Measurements from ENCODE around the gene ECHDC1.

Gene ECHDC1

DNA sequence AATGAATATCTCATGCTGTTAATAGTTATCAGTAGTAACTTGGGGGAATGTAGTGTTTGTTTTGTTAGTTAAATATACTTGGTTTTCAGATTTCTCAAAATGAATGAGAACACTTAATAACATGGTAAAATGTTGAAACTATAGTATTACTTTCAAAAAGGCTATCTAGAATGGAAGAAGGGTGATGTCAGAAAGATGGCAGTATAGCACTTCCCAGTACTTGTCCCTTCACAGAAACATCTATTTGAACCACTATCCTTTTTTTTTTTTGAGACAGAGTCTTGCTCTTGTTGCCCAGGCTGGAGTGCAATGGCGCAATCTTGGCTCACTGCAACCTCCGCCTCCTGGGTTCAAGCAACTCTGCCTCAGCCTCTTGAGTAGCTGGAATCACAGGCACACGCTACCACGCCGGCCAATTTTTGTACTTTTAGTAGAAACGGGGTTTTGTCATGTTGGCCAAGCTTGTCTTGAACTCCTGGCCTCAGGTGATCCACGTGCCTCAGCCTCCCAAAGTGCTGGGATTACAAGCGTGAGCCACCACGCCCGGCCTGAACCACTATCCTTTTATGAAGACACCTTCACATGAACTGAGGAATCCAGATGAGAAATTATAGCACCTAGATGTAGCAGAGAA is 4.7 kb upstream of the ECHDC1 start:
- TF ChIP-seq, protein P1, sequence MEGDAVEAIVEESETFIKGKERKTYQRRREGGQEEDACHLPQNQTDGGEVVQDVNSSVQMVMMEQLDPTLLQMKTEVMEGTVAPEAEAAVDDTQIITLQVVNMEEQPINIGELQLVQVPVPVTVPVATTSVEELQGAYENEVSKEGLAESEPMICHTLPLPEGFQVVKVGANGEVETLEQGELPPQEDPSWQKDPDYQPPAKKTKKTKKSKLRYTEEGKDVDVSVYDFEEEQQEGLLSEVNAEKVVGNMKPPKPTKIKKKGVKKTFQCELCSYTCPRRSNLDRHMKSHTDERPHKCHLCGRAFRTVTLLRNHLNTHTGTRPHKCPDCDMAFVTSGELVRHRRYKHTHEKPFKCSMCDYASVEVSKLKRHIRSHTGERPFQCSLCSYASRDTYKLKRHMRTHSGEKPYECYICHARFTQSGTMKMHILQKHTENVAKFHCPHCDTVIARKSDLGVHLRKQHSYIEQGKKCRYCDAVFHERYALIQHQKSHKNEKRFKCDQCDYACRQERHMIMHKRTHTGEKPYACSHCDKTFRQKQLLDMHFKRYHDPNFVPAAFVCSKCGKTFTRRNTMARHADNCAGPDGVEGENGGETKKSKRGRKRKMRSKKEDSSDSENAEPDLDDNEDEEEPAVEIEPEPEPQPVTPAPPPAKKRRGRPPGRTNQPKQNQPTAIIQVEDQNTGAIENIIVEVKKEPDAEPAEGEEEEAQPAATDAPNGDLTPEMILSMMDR (IDR thresholded peaks at IDR 0.05) = no peak

DNA sequence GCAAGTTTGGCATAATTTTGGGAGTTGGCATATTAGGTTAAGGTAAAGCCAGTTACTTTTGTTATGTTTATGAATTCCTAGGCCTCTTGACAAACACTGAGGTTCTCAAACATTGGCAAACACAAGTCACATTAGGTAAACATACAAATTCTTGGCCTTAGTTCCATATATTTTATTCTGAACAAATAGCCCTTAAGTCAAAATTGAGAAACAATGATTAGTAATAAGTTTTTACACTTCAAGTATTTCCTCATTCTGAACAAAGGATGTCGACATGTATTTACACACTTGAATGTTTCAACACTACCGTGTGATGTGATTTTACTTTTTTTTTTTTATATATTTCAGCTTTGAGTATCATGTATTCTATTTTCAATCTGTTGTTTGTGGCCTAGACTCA is 3.8 kb upstream of the ECHDC1 start:
- TF ChIP-seq, protein P1 (IDR thresholded peaks at IDR 0.05) = no peak

DNA sequence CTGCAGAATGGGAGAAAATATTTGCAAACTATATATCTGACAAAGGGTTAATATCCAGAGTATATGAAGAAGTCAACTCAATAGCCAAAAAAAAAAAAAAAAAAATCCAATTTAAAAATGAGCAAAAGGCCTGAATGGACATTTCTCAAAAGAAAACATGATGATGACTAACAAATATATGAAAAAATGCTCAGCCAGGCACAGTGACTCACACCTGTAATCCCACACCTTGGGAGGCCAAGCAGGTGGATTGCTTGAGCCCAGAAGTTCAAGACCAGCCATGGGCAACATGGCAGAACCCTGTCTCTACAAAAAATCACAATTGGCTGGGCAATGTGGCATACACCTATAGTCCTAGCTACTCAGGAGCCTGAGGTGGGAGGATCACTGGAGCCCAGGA is 2.1 kb upstream of the ECHDC1 start:
- TF ChIP-seq, protein P1 (IDR thresholded peaks at IDR 0.05) = no peak

DNA sequence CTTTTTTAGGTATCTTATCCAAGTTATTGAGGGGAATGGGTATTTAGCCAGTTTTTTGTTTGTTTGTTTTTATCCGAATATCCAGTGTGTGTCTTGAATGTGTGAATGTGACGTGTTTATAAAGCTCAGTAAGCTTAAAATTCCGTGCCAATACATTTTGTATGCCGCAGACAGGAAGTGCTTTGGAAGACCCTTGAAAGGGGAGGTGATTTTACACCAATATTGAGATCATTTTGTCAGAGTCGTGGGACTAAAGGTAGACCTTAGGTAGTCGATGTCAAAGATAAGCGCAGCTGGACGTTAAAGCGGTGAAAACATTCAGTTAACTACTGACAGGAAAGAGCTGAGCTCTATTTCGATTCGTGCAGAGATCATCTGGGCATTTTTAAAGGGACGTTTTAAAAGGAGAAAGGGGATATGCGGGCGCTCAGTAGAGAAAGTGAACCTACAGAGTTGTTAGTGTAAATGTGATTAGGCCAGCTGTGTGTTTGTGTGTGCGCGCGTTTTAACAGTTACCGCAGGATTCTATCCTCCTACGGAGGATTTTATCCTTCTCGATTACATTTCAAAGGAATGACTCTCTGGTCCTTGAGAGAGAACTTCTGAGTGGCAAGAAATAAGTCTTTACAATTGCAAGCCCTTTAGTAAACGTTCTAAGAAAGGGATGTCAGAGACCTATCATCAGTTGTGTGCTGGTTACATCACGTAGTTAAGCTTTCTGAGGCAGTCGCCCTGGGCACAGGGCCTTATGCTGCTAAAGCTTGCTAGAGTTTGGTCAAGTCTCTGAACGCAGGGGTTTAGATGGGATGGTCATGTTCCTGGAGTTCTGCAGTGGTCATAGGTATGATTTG is 625 bp upstream of the ECHDC1 start:
- TF ChIP-seq, protein P1 (IDR thresholded peaks at IDR 0.05) = no peak

DNA sequence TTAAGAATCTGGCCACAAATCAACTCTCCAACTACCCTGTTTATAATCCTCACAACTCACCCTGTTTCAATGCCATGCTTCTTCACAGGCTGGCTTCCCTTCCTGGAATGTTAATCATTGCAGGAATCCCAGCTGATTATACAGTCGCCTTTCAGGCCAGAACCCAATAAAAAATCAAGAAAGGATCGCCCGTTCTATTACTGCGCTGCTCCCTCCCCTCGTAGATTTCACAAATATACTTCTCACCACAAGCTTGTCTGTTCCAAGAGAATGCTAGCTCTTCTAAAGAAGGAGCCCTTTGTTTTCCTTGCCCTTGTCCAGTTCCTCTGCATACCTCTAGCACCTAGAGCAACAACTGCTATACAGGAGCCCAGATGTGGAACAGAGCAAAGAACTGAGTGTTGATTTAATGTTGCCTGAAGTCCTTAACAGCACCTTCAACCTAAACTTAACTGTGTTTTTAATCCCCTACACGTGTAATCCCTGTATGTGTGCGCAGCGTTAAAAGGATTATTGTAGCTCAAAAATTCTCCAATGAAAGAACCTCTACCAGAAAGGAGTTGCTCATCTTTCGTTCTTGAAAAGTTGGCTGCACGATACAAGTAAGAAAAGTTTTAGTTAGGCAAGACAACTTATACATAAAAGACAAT is 988 bp downstream of the ECHDC1 start:
- TF ChIP-seq, protein P1 (IDR thresholded peaks at IDR 0.05) = no peak

DNA sequence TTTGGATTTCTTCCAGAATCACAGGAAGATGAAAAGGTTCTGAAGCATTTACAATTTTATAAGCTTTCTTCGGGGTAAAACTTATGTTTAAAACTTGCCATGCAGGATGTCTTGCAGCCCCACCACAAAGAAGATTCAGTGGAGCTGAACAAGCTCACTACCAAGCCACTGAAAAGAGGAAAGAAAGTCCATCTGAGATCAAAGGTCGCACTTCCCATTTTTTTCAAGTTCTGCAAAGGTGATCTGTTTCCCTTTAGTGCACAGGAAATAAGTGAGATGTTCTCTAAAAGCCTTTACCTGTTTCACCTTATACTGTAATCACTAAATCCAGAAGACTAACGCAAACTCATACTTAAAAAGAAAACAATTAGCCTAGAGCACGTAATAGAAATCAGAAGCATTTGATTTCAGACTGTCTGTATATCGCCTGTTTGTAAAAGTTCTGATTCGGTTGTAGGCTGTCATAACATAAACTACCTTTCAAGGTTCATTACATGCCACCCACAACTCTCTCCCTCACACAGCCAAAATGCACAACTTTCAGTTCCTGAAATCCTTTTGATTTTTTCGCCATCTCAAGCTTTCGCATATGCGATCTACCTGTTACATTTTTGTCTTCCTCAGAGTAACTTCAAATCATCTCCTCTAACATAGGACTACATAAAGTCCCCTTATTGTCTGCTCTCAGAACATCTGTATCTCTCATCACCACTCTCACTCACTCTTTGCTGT is 1.8 kb downstream of the ECHDC1 start:
- TF ChIP-seq, protein P1 (IDR thresholded peaks at IDR 0.05) = no peak

DNA sequence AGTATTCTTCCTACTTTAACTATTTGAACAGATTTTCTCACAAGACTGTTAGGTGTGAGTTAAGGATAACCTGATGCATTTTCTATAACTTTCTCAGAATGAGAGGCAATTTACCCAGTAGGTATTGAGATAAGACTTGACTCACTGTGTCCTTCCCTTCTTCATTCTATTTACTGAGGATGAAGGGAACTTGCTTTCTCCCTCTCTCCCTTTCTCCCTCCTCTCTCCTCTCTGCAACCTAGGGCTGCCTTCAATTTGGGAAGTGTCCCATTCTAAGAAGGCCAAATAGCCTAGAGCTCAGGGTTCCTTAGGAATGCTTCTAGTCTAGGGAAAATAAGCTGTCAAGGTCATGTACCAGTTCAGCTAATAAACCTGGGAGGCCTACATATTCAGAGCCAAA is 3.2 kb downstream of the ECHDC1 start:
- TF ChIP-seq, protein P1 (IDR thresholded peaks at IDR 0.05) = no peak

All from LNCAP (cell line).